ENCODE measurements around the gene CTPS1. TPM values are rescaled to one million over a fixed set of nuclear protein-coding genes. Genes with fewer than 3 reads are reported as not detected.

Gene CTPS1
- polyA plus RNA-seq, 1 donor from 2014 or later, result 76.1 TPM

- no peaks in the 10 kb centered on the region for H3K9me2 ChIP-seq (ENCODE audit: insufficient read depth, low read length)
- H3K36me3 ChIP-seq (ENCODE audit: insufficient read depth, low read length), result peaks cover 13% of the 10 kb centered on the region
- H3K9ac ChIP-seq (ENCODE audit: low read length), result no peak overlapping the region
- H3F3A ChIP-seq (ENCODE audit: insufficient read depth, low read length, poor library complexity, severe bottlenecking), result peaks cover 6% of the 10 kb centered on the region
- no peak overlapping the region for H3K27ac ChIP-seq (ENCODE audit: low read length)
- no peaks in the 10 kb centered on the region for H3K9me3 ChIP-seq (ENCODE audit: low read length)
- H4K20me1 ChIP-seq (ENCODE audit: insufficient read depth), result no peaks in the 10 kb centered on the region
- no peak overlapping the region for H3K4me2 ChIP-seq (ENCODE audit: low read length)
- H3K79me2 ChIP-seq (replicated peaks; ENCODE audit: insufficient read depth, low read length), result peaks cover 29% of the 10 kb centered on the region
- H3K27me3 ChIP-seq (ENCODE audit: insufficient read depth, low read depth, low read length), result no peaks in the 10 kb centered on the region
- no peak overlapping the region for H3K4me3 ChIP-seq (ENCODE audit: low read length)
- TF ChIP-seq MXI1 (conservative IDR thresholded peaks at IDR 0.05; ENCODE audit: poor library complexity, severe bottlenecking), result no peak
- TF ChIP-seq SMC3 (conservative IDR thresholded peaks at IDR 0.05; ENCODE audit: poor library complexity), result no peak
- no peak for TF ChIP-seq EZH2 (IDR thresholded peaks at IDR 0.05; ENCODE audit: borderline replicate concordance, insufficient read depth, low read length, poor library complexity, severe bottlenecking)
- no peak for TF ChIP-seq RAD21 (conservative IDR thresholded peaks at IDR 0.05)
- no peak for TF ChIP-seq POLR2AphosphoS5 (IDR thresholded peaks at IDR 0.05)
- no peak overlapping the region for H2AFZ ChIP-seq (ENCODE audit: low read depth, low read length)
These were observed 4.6 kb downstream of the CTPS1 start for GRCh38 chr1:40984066-40984465.

- TF ChIP-seq RAD21 (conservative IDR thresholded peaks at IDR 0.05), result no peak
- TF ChIP-seq REST (IDR thresholded peaks at IDR 0.05; ENCODE audit: borderline replicate concordance), result no peak
- TF ChIP-seq EZH2 (IDR thresholded peaks at IDR 0.05; ENCODE audit: borderline replicate concordance, insufficient read depth, low read length, poor library complexity, severe bottlenecking), result no peak
- TF ChIP-seq SMC3 (conservative IDR thresholded peaks at IDR 0.05; ENCODE audit: poor library complexity), result no peak
- TF ChIP-seq EP300 (conservative IDR thresholded peaks at IDR 0.05; ENCODE audit: poor library complexity, severe bottlenecking), result no peak
- TF ChIP-seq TAF1 (IDR thresholded peaks at IDR 0.05; ENCODE audit: low read depth), result no peak
- no peak for TF ChIP-seq POLR2AphosphoS5 (IDR thresholded peaks at IDR 0.05)
- no peak for TF ChIP-seq MXI1 (conservative IDR thresholded peaks at IDR 0.05; ENCODE audit: poor library complexity, severe bottlenecking)
- no peak for TF ChIP-seq CTCF (IDR thresholded peaks at IDR 0.05; ENCODE audit: poor library complexity, severe bottlenecking)
- Histone ChIP-seq H3K27ac (ENCODE audit: low read length) (no peak overlapping the region), H3K27me3 (ENCODE audit: insufficient read depth, low read depth, low read length) (no peaks in the 10 kb centered on the region), H3K9ac (ENCODE audit: low read length) (no peak overlapping the region), H3K36me3 (ENCODE audit: insufficient read depth, low read length) (peaks cover 13% of the 10 kb centered on the region), H3K4me2 (ENCODE audit: low read length) (no peak overlapping the region), H3K4me3 (ENCODE audit: low read length) (no peak overlapping the region), H3F3A (ENCODE audit: insufficient read depth, low read length, poor library complexity, severe bottlenecking) (peaks cover 6% of the 10 kb centered on the region), H2AFZ (ENCODE audit: low read depth, low read length) (no peak overlapping the region), H3K9me3 (ENCODE audit: low read length) (no peaks in the 10 kb centered on the region), H3K79me2 (replicated peaks; ENCODE audit: insufficient read depth, low read length) (peaks cover 29% of the 10 kb centered on the region), H4K20me1 (ENCODE audit: insufficient read depth) (no peaks in the 10 kb centered on the region), H3K9me2 (ENCODE audit: insufficient read depth, low read length) (no peaks in the 10 kb centered on the region)
These were observed 5.0 kb downstream of the CTPS1 start for GRCh38 chr1:40984531-40984930.
